Measurements from ENCODE around the gene ITPR2.

DNA sequence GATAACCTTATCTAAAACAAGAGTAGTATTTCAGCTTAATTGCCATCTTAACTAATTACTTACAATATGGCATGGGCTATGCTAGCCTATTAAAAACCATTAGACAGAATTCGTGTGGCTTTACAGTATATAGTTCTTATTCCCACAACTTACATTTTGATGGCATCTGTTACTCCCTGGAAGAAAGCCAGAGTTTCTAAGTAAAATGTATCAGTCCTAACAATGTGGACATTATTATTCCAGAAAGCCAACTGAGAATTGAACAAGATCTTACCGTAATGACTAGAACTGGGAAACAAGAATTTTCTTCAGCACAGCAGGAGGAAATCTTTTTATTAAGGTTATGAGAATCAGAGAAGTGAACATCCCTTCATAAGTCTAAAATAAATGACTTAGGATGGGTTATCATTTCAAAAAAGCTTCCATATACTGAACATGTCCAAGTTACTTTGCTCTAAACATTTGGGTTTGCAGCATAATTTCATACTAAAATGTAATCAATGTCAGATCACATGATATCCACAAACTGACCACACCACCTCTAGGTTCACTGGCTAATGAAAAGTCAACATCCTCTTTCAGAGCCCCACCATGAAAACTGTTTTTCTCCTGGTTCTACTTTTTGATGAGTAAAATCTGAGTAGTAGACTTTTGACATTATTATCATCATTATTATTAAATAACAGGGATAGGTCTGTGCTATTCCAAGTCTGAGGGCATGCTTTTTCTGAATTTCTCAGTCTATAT, 457.9 kb downstream of the ITPR2 start:
- TF ChIP-seq POLR2AphosphoS5 (IDR thresholded peaks at IDR 0.05; ENCODE audit: low read depth, low read length) (no peak), TAF1 (IDR thresholded peaks at IDR 0.05; ENCODE audit: borderline replicate concordance, insufficient read depth, low read length) (no peak), SIN3A (IDR thresholded peaks at IDR 0.05; ENCODE audit: borderline replicate concordance, insufficient read depth, low read length) (no peak), FOXP2 (optimal IDR thresholded peaks at IDR 0.05; ENCODE audit: borderline replicate concordance, extremely low read depth, extremely low read length, insufficient read depth) (no peak)
- TF ChIP-seq, protein P1, sequence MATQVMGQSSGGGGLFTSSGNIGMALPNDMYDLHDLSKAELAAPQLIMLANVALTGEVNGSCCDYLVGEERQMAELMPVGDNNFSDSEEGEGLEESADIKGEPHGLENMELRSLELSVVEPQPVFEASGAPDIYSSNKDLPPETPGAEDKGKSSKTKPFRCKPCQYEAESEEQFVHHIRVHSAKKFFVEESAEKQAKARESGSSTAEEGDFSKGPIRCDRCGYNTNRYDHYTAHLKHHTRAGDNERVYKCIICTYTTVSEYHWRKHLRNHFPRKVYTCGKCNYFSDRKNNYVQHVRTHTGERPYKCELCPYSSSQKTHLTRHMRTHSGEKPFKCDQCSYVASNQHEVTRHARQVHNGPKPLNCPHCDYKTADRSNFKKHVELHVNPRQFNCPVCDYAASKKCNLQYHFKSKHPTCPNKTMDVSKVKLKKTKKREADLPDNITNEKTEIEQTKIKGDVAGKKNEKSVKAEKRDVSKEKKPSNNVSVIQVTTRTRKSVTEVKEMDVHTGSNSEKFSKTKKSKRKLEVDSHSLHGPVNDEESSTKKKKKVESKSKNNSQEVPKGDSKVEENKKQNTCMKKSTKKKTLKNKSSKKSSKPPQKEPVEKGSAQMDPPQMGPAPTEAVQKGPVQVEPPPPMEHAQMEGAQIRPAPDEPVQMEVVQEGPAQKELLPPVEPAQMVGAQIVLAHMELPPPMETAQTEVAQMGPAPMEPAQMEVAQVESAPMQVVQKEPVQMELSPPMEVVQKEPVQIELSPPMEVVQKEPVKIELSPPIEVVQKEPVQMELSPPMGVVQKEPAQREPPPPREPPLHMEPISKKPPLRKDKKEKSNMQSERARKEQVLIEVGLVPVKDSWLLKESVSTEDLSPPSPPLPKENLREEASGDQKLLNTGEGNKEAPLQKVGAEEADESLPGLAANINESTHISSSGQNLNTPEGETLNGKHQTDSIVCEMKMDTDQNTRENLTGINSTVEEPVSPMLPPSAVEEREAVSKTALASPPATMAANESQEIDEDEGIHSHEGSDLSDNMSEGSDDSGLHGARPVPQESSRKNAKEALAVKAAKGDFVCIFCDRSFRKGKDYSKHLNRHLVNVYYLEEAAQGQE (IDR thresholded peaks at IDR 0.05; ENCODE audit: insufficient read depth in 1 of 2, low read depth in 2 of 2, low read length in 2 of 2) = no peak

Measured in PFSK-1 (cell line).